Measurements from ENCODE around the gene KIAA0513. TPM values are rescaled to one million over a fixed set of nuclear protein-coding genes. Genes with fewer than 3 reads are reported as not detected.

KIAA0513 gene
- total RNA-seq, 1 experiment from 2014 or later: 8.7 TPM

DNA sequence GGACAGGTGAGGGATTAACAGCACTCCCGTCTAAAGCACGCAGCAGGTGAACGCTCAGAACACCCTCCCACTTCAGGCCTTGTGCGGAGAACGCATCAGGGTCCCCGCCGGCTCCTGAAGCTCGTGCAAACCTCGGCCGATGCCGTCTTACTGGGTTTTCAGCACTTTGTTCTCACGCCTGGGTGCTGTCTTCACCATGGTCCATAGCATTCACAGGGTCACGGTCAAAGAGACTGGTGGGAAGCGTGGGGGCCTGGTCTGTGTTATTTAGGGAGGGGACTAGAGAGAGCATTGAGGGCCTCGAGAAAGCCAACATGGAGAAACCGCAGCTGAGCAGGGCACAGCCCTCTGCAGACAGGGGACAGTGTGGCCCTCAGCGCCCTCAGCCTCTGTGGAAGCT lies 58.1 kb downstream of the KIAA0513 start:
- ChIA-PET CTCF (no interaction called here), POLR2A (no interaction called here)
- ATAC-seq: no peak
- DNase-seq (ENCODE audit: low read depth, low spot score): no peak
- Histone ChIP-seq H3K36me3 (ENCODE audit: control insufficient read depth, insufficient read depth, low read length) (no peaks in the 10 kb centered on the region), H3K9me3 (ENCODE audit: control insufficient read depth, insufficient read depth, low read depth, low read length) (no peaks in the 10 kb centered on the region), H3K4me1 (ENCODE audit: control insufficient read depth, insufficient read depth, low read length) (no peaks in the 10 kb centered on the region), H3K27ac (ENCODE audit: low read length) (no peak overlapping the region), H3K27me3 (ENCODE audit: control insufficient read depth, insufficient read depth, low read length) (no peaks in the 10 kb centered on the region), H3K4me3 (ENCODE audit: low read depth in 2 of 2, low read length in 2 of 2) (no peak overlapping the region)
- in situ Hi-C loops (cut with HindIII; ENCODE audit: low pct_unique_long_range_greater_than_20kb, low sequenced_read_pairs): no loop called here
- BruUV-seq (replicated peaks): no TSS peak
- no peak for TF ChIP-seq TCF7L2 (IDR thresholded peaks at IDR 0.05; ENCODE audit: low read depth, low read length)
- TF ChIP-seq, protein P1, sequence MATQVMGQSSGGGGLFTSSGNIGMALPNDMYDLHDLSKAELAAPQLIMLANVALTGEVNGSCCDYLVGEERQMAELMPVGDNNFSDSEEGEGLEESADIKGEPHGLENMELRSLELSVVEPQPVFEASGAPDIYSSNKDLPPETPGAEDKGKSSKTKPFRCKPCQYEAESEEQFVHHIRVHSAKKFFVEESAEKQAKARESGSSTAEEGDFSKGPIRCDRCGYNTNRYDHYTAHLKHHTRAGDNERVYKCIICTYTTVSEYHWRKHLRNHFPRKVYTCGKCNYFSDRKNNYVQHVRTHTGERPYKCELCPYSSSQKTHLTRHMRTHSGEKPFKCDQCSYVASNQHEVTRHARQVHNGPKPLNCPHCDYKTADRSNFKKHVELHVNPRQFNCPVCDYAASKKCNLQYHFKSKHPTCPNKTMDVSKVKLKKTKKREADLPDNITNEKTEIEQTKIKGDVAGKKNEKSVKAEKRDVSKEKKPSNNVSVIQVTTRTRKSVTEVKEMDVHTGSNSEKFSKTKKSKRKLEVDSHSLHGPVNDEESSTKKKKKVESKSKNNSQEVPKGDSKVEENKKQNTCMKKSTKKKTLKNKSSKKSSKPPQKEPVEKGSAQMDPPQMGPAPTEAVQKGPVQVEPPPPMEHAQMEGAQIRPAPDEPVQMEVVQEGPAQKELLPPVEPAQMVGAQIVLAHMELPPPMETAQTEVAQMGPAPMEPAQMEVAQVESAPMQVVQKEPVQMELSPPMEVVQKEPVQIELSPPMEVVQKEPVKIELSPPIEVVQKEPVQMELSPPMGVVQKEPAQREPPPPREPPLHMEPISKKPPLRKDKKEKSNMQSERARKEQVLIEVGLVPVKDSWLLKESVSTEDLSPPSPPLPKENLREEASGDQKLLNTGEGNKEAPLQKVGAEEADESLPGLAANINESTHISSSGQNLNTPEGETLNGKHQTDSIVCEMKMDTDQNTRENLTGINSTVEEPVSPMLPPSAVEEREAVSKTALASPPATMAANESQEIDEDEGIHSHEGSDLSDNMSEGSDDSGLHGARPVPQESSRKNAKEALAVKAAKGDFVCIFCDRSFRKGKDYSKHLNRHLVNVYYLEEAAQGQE (IDR thresholded peaks at IDR 0.05; ENCODE audit: insufficient read depth in 1 of 2, low read depth in 2 of 2, low read length in 1 of 2): no peak
- no peak for TF ChIP-seq SIN3A (IDR thresholded peaks at IDR 0.05; ENCODE audit: borderline replicate concordance, insufficient read depth, low read depth, low read length)
- TF ChIP-seq POLR2AphosphoS5 (IDR thresholded peaks at IDR 0.05; ENCODE audit: low read depth, low read length): no peak
- no peak for TF ChIP-seq CTCF (IDR thresholded peaks at IDR 0.05)
- intact Hi-C loops (cut with micrococcal nuclease; ENCODE audit: unreplicated experiment): no loop called here

DNA sequence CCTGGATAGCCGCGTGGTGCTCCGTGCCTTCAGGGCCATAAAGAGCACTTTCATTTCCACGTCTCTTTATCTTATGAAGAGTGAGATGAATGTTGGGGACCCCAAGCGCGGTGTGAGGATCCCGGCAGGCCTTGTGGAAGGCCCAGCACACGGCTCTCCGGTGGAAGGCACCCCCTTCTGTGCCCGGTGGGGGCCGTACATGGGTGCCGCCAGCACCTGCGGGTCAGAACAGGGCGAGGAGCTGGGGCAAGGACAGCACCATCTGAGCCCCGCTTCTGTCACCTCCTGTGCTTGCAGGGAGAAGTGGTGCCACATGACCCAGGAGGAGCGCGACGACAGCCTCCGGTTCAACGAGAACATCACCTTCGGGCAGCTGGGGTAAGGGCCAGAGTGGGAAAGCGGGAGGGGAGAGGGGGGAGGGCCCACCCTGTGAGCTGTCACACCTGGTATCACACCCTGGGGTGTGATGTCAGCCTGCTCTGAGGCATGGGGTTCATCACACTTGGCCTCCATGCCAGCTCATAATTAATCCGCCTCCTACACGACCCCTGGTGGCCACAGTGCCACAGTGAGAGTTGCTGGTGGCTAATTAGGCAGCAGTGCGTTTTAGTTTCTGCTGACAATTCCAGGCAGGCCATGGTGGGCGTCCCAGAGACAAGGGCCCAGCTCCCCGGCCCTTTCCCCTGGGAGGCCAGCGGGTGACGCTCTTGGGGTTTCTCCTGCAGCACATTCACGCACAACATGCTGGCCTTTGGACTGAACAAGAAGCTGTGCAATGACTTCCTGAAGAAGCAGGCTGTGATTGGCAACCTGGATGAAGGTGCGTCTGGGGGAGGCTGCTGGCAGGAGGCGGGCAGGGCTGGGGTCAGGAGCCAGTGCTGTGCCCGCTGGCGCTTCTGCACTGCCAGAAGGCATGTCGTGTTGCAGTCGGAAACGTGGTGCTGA lies 59.0 kb downstream of the KIAA0513 start:
- intact Hi-C loops (cut with micrococcal nuclease; ENCODE audit: unreplicated experiment) (no loop called here), in situ Hi-C loops (cut with HindIII; ENCODE audit: low pct_unique_long_range_greater_than_20kb, low sequenced_read_pairs) (no loop called here)
- TF ChIP-seq CTCF (IDR thresholded peaks at IDR 0.05) (peak; percentile 85), SIN3A (IDR thresholded peaks at IDR 0.05; ENCODE audit: borderline replicate concordance, insufficient read depth, low read depth, low read length) (no peak)
- POLR2A ChIA-PET: no interaction called here
- no peak overlapping the region for H3K27ac ChIP-seq (ENCODE audit: low read length)
- no peaks in the 10 kb centered on the region for H3K4me1 ChIP-seq (ENCODE audit: control insufficient read depth, insufficient read depth, low read length)
- no peak overlapping the region for H3K4me3 ChIP-seq (ENCODE audit: low read depth in 2 of 2, low read length in 2 of 2)
- H3K36me3 ChIP-seq (ENCODE audit: control insufficient read depth, insufficient read depth, low read length): no peaks in the 10 kb centered on the region
- no peaks in the 10 kb centered on the region for H3K9me3 ChIP-seq (ENCODE audit: control insufficient read depth, insufficient read depth, low read depth, low read length)
- no TSS peak for BruUV-seq (replicated peaks)
- no peaks in the 10 kb centered on the region for H3K27me3 ChIP-seq (ENCODE audit: control insufficient read depth, insufficient read depth, low read length)
- ATAC-seq (peak; percentile 83), DNase-seq (ENCODE audit: low read depth, low spot score) (peak; percentile 32)
- CTCF ChIA-PET: interaction anchor here (0.5 to 1.2 kb wide), 7 partner anchors 20 to 651 kb away, joined by 3 to 12 read pairs (median 3); partner anchors contain the start of gene KIAA0513
